ENCODE results near the gene PAQR6. TPM values are rescaled to one million over a fixed set of nuclear protein-coding genes. Genes with fewer than 3 reads are reported as not detected.

The PAQR6 gene
- total RNA-seq, 1 experiment from 2014 or later, result 15.8 TPM

DNA sequence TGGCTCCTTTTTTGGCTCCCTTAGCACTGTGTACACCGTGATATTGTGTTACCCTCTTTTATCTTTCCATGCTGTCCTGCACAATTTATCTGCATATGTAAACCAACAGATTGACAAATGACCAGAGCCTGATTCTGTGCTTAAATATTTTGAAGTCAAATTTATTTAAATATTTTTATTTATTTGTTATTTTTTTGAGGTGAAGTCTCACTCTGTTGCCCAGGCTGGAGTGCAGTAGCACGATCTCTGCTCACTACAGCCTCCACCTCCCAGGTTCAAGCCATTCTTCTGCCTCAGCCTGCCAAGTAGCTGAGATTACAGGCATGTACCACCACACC, 22.2 kb downstream of the PAQR6 start:
- H3K4me3 Mint-ChIP-seq, result peak overlapping the region in 1 of 2 experiments; percentile 58; a peak in 1 of 5 replicates
- H4K5ac ChIP-seq (ENCODE audit: insufficient read length, low read depth, low read length), result no peak overlapping the region

More for the DNA sequence above, 22.2 kb downstream of the PAQR6 start:
- H4K91ac ChIP-seq (ENCODE audit: insufficient read length, low read depth, low read length), result no peak overlapping the region
- H3K14ac ChIP-seq (ENCODE audit: insufficient read depth, low read length), result no peak overlapping the region
- H2BK5ac ChIP-seq (ENCODE audit: insufficient read length, low read length), result no peak overlapping the region
- Mint-ChIP-seq H3K27ac (peak overlapping the region in 2 of 3 experiments; percentile 62 to 78; a peak in 5 of 7 replicates), H3K27me3 (ENCODE audit: low read depth) (no peaks in the 10 kb centered on the region), H3K36me3 (ENCODE audit: insufficient read depth in 1 of 3, low read depth in 3 of 3) (peaks cover 31 to 71% (median 62%) of the 10 kb centered on the region in 3 experiments), H3K9me3 (no peaks in the 10 kb centered on the region), H3K4me1 (peaks cover 5 to 7% of the 10 kb centered on the region in 2 experiments)
- no peaks in the 10 kb centered on the region for H3K79me1 ChIP-seq (ENCODE audit: insufficient read depth, low read depth, low read length, poor library complexity, severe bottlenecking)
- H2BK20ac ChIP-seq (ENCODE audit: low read depth, low read length, poor library complexity, severe bottlenecking), result no peak overlapping the region
- no peak overlapping the region for H3T11ph ChIP-seq (ENCODE audit: low read length)
- no peaks in the 10 kb centered on the region for H3K79me2 ChIP-seq (ENCODE audit: insufficient read depth, low read length)
- no peak overlapping the region for H2BK120ac ChIP-seq (ENCODE audit: low read depth, low read length, poor library complexity, severe bottlenecking)
- no peaks in the 10 kb centered on the region for H3K4me1 ChIP-seq (ENCODE audit: insufficient read depth, low read length)
- no CpG with 5 or more reads among the region's 2 CpGs for WGBS (ENCODE audit: extremely low coverage, insufficient read length, low lambda C conversion rate)
- no peak overlapping the region for H3K18ac ChIP-seq (ENCODE audit: insufficient read length, low read depth, low read length)
- no peak overlapping the region for H3K4me2 ChIP-seq (ENCODE audit: insufficient read depth, insufficient read length, low read length)
- no peaks in the 10 kb centered on the region for H3K23me2 ChIP-seq (ENCODE audit: insufficient read length, low read depth, low read length, poor library complexity, severe bottlenecking)
- no peak for DNase-seq
- no peak overlapping the region for H3K9ac ChIP-seq (ENCODE audit: extremely low read depth, insufficient read length, low read length)
- H3K56ac ChIP-seq (ENCODE audit: insufficient read length, low read depth, low read length), result no peak overlapping the region
- no peak overlapping the region for H2BK12ac ChIP-seq (ENCODE audit: insufficient read length, low read depth, low read length)
- no peaks in the 10 kb centered on the region; the same call in 1 of the 2 replicates for H3K27me3 ChIP-seq (ENCODE audit: insufficient read depth, low read length)
- TF ChIP-seq, protein P1, sequence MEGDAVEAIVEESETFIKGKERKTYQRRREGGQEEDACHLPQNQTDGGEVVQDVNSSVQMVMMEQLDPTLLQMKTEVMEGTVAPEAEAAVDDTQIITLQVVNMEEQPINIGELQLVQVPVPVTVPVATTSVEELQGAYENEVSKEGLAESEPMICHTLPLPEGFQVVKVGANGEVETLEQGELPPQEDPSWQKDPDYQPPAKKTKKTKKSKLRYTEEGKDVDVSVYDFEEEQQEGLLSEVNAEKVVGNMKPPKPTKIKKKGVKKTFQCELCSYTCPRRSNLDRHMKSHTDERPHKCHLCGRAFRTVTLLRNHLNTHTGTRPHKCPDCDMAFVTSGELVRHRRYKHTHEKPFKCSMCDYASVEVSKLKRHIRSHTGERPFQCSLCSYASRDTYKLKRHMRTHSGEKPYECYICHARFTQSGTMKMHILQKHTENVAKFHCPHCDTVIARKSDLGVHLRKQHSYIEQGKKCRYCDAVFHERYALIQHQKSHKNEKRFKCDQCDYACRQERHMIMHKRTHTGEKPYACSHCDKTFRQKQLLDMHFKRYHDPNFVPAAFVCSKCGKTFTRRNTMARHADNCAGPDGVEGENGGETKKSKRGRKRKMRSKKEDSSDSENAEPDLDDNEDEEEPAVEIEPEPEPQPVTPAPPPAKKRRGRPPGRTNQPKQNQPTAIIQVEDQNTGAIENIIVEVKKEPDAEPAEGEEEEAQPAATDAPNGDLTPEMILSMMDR (conservative IDR thresholded peaks at IDR 0.05), result no peak
- no peak overlapping the region for H3K23ac ChIP-seq (ENCODE audit: insufficient read length, low read depth, low read length)
- no peaks in the 10 kb centered on the region for H3K9me3 ChIP-seq (ENCODE audit: control insufficient read depth, low read depth, low read length)
- no peak overlapping the region for H2BK15ac ChIP-seq (ENCODE audit: low read depth, low read length)
- no peak overlapping the region for H2AK5ac ChIP-seq (ENCODE audit: insufficient read length, low read length)
- no peak overlapping the region for H3K4ac ChIP-seq (ENCODE audit: low read depth, low read length)
- no peak overlapping the region for H2AFZ ChIP-seq (ENCODE audit: low read length)
- no peak overlapping the region for H3K27ac ChIP-seq (ENCODE audit: insufficient read length, low read depth, low read length)
- peaks cover 2% of the 10 kb centered on the region for H4K20me1 ChIP-seq (ENCODE audit: control insufficient read depth, insufficient read depth, insufficient read length)
- H4K8ac ChIP-seq (replicated peaks; ENCODE audit: insufficient read length, low read depth, low read length), result no peak overlapping the region
